Anterior cingulate cortex (tissue), 58 donors: Measurements from ENCODE around the gene DUSP7.

Source experiments
- DNase-seq, 58 donors: peaks; one replicate each; lab custom pipeline; 2025; lab: John Stamatoyannopoulos, UW

Gene DUSP7

GRCh38 chr3:52015438-52016228 lies 40.7 kb downstream of the DUSP7 start:
- no peak for DNase-seq

- DNase-seq, result peak in 1 of 58 donors; percentile 10
These were observed 41.8 kb downstream of the DUSP7 start for GRCh38 chr3:52014613-52015012.

DNA sequence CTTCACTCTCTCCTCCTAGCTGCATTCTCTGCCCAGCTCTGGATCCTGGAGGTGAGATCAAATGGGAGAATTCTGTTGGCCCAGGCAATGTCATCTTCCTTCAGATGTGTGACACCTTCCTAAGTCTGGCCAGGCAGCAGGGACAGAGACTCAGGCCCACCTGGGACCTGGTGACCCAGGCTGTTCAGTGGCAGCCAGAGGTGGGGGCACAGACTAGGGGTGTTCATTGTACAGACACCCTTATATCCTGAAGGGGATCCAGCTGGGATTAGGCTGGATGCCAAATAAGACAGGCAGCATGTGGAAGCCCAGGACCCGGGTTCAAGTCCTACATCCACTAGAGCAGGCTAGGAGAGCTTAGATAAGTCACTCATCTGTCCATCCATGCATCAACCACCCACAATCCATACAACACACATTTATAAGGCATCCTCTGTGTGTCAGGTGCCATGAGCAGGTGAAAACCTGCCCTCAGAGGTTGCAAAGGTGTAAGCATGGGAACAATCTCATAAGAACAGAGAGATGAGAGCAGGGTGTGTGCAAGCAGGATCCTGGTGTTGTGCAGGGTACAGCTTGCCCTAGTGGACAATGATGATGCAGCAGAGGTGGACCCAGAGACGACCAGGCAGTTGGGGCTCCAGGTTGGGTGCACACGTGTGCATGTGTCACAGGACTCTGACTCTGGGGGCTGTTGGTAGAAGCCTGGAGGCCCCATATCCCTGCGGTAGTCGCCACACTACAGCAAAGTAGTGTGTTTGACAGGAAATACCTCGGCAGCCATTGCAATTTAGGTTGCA lies 42.4 kb downstream of the DUSP7 start:
- no peak for DNase-seq

GRCh38 chr3:52012699-52013098 lies 43.7 kb downstream of the DUSP7 start:
- no peak for DNase-seq

DNA sequence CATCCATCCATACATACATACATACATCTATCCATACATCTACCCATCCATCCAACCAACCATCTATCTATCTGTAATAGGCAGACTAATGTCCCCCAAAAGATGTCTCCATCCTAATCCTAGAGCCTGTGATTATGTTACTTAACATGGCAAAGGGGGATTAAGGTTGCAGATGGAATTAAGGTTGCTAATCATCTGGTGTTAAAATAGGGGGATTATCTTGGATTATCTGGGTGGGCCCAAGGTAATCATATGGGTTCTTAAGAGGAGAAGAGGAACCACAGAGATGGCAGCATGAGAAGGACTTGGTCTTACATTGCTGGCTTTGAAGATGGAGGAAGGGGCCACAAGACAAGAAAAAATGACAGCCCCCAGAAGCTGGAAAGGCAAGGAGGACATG lies 45.9 kb downstream of the DUSP7 start:
- DNase-seq, result no peak

GRCh38 chr3:52007291-52007690 lies 49.1 kb downstream of the DUSP7 start:
- peak in 1 of 58 donors; percentile 26 for DNase-seq

- DNase-seq, result no peak
These were observed 49.6 kb downstream of the DUSP7 start for GRCh38 chr3:52006820-52007133.

DNA sequence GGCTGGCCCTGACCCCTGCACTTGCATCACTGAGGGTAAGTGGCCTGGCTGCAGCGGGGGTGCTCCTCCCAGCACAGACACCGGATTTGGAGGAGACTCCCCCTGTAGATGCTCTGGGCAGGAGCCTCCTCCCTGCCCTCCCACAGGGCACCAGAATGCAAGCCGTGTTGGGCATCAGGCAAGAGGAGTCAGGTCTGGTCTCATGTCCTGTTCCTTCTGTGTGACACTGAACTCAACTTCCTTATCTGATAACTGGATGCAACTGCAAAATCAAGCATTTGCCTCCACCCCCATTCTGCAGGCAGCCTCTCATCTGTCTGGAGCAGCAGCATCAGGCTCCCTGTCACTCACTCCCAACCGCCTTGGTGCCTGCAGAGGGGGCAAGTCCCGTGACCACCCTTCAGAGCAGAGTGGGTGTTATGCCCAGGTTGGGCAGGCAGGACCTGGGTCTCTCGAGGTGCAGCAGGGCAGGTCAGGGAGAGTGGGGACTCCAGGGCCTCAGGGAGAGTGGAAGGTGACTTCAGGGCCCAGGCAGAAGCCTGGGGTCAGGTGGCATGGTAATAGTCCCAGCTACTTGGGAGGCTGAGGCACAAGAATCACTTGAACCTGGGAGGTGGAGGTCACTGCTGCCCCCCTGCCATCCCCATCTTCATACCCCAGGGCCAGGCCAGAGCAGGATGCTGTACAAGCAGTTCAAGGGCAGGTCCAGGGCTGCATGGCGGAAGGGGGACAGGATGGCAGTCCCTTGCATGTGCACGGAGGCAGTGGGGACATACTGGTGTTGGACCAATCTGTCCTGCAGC lies 50.2 kb downstream of the DUSP7 start:
- DNase-seq, result peak in 2 of 58 donors; percentile 14 to 46

DNA sequence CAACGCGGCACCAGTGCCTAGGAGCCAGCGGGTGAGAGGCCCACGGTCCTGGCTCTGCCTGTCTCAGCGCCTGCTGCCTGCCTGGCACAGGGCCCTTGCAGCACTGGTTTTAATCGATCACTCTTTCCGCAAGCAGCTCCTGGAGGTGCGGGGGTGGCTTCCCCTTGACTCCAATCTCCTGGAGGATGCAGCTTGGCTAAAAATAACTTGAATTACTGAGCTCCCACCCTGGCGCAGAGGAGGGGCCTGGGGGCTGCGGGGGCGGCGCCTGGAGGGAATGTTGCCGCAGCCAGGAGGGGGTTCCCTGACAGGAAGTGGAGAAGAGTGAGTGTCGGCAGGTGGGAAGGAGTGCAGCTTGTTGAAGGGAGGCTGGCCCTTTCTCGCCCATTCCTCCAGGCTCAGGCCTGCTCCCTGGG lies 50.8 kb downstream of the DUSP7 start:
- DNase-seq, result peak in 31 of 58 donors; percentile 17 to 68 (median 35)

GRCh38 chr3:52004906-52005395 lies 51.4 kb downstream of the DUSP7 start:
- DNase-seq, result no peak

GRCh38 chr3:52004163-52004787 lies 52.1 kb downstream of the DUSP7 start:
- DNase-seq, result peak in 44 of 58 donors; percentile 3 to 78 (median 46)

DNA sequence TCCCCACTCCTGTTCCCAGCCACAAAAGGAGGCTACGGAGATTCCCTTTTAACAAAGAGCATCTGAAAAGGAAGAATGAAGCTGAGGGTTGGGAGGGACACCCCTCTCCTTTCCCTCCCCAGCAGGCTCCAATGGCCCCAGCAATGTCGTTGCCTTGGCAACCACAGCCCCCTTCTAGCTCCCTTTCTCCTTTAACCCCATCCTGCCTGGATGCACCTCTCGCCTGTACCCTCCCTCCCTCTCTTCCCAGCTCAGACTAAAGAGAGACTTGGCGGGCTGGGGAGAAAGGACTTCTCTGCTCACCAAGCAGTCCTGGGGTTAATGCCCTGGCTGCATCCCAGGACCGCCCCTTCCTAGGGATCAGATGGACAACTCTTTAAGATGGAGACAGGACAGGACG lies 53.6 kb downstream of the DUSP7 start:
- DNase-seq, result no peak

DNA sequence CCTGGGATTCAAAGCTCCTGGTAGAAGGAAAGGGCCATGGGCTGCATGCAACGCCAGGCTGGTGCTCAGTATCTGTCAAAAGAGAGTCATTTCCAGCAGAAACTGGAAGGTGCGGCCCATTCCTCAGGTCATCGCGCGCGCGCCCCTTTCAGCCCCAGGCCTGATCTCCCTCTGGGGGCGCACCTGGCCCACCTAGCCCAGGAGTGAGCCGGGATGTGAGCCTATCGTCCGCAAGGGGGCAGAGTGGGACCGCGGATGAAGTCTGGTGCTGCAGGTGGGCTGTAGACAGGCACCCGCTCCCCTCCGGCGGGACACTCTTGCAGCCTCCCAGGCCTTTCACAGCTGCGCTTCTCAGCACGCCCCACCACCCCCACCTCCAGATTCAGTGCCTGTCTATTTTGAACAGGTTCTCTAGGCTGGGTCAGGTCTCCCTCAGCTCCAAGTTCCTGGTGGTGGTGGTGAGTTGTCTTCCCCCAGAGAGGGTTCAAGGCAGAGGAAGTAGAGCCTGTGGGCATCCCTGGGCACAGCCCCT lies 54.9 kb downstream of the DUSP7 start:
- DNase-seq, result peak in 54 of 58 donors; percentile 19 to 85 (median 54)

DNA sequence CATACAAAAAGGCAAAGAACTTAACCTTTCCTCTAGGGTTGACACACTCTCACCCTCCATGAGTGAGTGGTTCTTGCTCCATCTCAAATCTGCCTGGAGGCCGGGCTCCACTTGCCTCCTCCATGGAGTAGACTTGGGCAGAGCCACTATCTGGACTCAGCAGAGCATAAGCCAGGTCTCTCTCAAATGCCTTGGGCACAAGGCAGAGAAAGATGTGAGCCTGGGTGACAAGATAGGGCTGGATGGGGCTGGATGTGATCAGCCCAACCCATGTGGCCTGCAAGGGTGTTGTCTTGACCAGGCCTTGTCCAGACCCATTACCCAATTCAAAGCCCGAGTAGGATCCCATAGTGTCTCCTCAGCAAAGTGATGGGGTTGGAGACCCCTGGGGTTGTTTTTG lies 56.5 kb downstream of the DUSP7 start:
- DNase-seq, result no peak
